OCI-M2 (cell line): Measurements from ENCODE around the gene TRH.
A peak's percentile ranks its signal among the peaks of the same experiment; 100 is the strongest.
"Not testable (repeated sequence)": the region's sequence is repeated elsewhere in the genome, so short reads cannot be mapped to it uniquely, and the experiment has no call there.

ENCODE experiments used
- DNase-seq: peaks from one replicate; lab custom pipeline; 2025; ENCODE audit not compliant: unreplicated experiment; lab: John Stamatoyannopoulos, UW

The TRH gene

DNA sequence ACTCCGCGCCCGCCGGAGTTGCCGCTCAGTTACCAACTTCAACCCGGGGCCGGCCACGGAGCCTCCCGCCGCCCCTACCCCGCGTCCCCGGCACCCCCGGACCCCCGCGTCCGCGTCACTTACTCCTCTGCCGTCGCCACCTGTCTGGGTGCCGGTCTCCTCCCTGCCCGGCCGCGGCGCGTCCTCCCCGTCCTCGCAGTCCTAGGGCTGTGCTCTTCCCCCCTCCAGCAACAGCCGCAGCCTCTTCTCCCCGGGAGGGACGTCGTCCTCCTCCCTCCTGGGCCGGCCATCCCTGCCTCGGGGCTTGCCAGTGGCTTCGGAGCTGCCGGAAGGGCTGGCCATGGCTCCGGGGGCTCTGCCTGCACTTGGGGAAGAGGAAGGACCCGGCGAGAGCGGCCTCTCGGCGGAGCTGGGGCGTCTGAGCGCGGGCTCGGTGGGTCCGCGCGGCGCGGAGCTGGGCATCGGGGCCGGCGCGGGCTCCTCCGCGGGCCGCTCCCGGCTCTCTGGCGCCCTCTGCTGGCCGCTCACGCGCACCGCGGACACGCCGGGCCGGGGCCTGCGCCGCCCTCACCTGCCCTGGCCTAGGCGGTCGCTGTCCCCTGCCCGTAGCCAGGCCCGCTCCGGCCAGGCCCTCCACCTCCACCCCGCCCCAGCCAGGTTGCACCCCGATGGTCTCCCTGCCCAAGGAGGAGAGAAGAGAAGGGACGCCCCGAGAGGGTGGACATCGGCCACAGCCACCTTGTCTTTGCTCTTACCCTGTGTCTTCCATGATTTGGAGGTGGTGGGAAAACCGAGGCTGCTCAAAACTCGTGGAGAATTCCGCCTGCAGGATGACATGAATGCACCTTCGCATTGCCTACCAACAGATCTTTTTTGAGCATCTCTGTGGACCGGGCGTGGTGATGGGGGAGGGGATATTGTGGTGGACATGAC lies 28.4 kb downstream of the TRH start:
- DNase-seq, result peak; percentile 1

DNA sequence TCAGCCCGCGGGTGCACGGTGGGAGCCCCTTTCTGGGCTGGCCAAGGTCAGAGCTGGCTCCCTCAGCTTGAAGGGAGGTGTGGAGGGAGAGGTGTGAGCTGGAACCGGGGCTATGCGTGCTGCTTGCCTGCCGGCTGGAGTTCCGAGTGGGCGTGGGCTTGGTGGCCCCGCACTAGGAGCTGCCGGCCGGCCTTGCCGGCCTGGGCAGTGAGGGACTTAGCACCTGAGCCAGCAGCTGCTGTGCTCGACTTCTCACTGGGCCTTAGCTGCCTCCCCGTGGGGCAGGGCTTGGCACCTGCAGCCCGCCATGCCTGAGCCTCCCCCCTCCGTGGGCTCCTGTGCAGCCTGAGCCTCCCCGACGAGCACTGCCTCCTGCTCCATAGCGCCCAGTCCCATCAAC lies 36.0 kb downstream of the TRH start:
- DNase-seq, result no peak

DNA sequence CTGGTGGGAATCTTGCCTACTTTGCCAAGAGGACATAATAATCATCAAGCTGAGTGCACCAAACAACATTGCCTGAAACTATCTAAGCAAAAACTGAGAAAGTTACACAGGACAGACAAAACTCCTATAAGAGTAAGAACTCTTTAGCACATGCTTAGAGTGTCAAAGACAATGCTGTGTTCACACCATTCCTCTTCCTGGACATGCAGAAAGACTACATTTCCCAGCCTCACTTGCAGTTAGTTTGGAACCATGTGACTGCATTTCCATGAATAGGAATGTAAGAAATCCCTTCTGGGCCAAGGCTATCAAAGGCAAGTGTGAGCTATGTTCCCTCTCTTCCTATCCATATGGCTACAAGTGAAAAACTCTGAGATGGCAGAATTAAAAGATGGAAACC lies 37.6 kb downstream of the TRH start:
- not testable (repeated sequence) for DNase-seq

DNA sequence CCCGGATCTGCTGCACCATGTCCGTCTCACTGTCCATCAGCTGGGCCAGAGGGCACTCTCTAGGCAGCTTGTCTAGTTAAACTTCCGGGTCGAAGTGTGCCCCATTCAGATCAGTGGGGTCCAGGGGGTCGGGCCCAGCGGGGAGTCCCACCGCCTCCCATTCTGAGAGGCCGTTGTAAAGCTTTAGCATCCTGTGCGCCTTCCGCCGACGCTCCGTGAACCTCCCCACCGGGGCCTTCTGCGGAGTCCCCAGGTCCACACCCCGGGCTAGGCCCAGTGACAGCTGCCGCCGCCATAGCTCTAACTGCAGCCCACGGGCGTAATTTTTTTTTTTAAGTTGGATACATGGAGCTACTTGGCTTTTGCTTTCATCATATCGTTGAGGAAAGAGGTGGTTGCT lies 38.7 kb downstream of the TRH start:
- DNase-seq, result not testable (repeated sequence)

DNA sequence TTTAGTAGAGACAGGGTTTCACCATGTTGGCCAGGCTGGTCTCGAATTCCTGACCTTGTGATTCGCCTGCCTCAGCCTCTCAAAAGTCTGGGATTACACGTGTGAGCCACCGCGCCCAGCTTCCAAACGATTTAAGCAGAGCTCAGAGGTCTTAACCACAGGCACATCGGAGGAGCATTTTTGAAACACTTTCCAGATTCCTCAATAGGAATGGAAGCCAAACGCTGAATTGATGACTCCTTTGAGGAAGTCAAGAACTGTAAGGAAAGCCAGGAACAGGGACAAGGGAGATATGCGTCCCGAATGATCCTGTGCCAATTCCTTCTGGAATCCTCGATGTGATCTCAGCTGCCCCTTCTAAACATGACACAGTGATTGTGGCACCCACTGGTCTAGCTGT lies 40.0 kb downstream of the TRH start:
- DNase-seq, result no peak

DNA sequence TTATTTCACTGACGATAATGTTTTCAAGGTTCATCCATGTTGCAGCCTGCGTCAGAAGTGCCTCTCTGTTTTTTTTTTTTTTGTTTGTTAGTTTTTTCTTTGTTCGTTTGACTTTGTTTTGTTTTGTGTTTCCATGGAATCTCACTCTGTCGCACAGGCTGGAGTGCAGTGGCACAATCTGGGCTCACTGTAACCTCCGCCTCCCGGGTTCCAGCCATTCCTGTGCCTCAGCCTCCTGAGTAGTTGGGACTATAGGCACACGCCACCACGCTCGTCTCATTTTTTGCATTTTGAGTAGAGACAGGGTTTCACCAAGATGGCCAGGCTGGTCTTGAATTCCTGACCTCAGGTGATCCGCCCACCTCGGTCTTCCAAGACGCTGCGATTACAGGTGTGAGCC lies 43.1 kb downstream of the TRH start:
- not testable (repeated sequence) for DNase-seq

DNA sequence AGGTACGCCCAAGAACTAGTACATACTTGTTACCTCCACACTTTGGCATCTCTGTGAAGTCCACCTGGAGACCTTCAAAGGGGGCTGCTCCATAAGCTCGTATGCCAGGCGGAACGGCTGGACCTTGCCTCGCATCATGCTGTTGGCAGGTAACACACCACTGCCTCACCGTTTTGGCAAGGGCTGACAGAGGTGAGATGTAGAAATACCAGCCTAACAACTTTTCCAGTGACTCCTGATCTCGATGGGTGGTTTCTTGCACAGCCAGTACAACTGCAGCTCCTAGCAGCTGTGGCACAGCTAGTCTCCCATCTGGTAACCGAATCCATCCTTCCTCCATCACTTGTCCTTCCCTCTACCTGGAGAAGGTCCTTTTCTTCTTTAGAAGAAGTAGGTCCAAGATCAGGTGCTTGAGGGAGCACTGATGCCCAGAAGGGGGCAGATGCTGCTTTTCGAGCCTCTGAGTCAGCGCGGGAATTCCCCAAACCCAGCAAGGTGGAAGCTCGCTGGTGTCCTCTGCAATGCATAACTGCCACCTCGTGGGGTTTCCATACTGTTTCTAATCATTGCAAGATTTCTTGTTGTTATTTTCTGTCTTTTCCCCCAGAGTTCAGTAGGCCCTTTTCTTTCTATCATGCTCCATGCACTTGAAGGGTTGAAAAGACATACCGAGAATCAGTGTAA lies 51.8 kb downstream of the TRH start:
- not testable (repeated sequence) for DNase-seq

DNA sequence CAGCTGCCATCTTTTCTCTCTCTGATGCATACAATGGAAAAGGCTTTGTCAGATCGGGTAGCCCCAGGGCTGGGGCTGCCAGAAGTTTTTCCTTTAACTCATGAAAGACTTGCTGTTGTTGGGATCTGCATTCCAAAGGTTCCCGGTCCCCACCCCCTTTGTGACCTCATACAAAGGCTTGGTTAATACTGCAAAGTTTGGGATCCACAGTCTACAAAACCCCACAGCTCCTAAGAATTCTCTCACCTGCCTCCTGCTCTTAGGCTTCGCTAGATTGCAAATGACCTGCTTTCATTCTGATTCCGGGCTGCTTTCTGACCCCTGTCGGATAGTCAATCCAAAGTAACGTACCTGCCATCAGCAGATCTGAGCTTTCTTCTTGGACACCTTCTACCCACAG lies 52.9 kb downstream of the TRH start:
- not testable (repeated sequence) for DNase-seq
